K562 (cell line): ENCODE results near the gene PLEKHM2. TPM values are rescaled to one million over a fixed set of nuclear protein-coding genes. Genes with fewer than 3 reads are reported as not detected.

Experiments
- ZFX ChIP-seq: sonication (generic); formaldehyde crosslinking; IDR thresholded peaks from 2 replicates; pipeline ENCODE4 v1.8.0; 2022; ENCODE audit warnings: mild to moderate bottlenecking, missing genetic modification reagents, moderate library complexity
- ZNF324 ChIP-seq: fragments of 250-450 bp; sonication (Bioruptor Pico); IDR thresholded peaks from 2 replicates; pipeline ENCODE4 v1.4.0; 2020; ENCODE audit warnings: mild to moderate bottlenecking
- ZNF444 ChIP-seq: fragments of 250-450 bp; sonication (Bioruptor Pico); IDR thresholded peaks from 2 replicates; pipeline ENCODE4 v1.4.0; 2020; ENCODE audit warnings: mild to moderate bottlenecking, moderate library complexity
- polyA plus RNA-seq, 8 experiments: library from polyadenylated mRNA; depleted of rRNA in 4 of 8; stranded (reverse) in 5 of 8; unstranded in 3 of 8; fragments of >200 nt; fragmentation: Nextera tagmentation in 2 of 8; fragmentation: Illumina TruSeq in 1 of 8; extraction: Ambion mirVana in 2 of 8; extraction: Trizol in 1 of 8; gene quantifications; 2 replicates each; pipeline versions ENCODE4 v1.2.1 to v1.2.3, GENCODE V29; 2011 to 2014; ENCODE audit warnings: inconsistent platforms in 1 of 8, missing spikeins in 1 of 8
- total RNA-seq, 7 experiments: library from RNA; depleted of rRNA in 6 of 7; stranded (reverse); fragments of >200 nt in 6 of 7; fragmentation: Illumina TruSeq in 2 of 7; extraction: Trizol in 2 of 7; gene quantifications; 2 replicates each; pipeline versions ENCODE4 v1.2.1 to v1.2.3, GENCODE V29; 2011 to 2021; ENCODE audit warnings: low replicate concordance in 1 of 7
- TF ChIP-seq, protein P1 (sequence below): fragments of 250-450 bp; sonication (Bioruptor Pico); IDR thresholded peaks from 2 replicates; pipeline ENCODE4 v1.4.0; 2020
- TF ChIP-seq, protein P2 (sequence below): fragments of 450-650 bp; formaldehyde crosslinking; IDR thresholded peaks from 2 replicates; pipeline ENCODE4 v1.4.0; 2022; ENCODE audit warnings: missing genetic modification characterization

Gene PLEKHM2
- total and polyA plus RNA-seq, 9 of the 15 experiments (the other 6 are each of a cell fraction or from before 2014, with no cell fraction given) = 0.27 to 63.7 (median 33.2) TPM

DNA sequence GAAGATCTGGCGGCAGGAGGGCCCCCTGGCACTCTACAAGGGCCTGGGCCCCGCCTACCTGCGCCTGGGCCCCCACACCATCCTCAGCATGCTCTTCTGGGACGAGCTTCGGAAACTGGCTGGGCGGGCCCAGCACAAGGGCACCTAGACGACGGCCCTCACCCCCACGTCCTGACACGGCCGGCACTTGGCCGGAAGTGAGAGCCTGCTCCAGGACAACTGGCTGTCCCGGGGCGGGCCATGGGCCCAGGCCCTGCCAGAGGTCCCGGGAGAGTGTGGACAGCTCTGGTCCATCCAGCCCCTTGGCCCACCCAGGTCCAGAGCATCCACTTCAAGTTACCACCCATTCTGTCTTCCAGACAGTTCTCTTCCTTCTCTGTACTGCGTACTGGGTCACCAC, 55.1 kb downstream of the PLEKHM2 start (continued):
- TF ChIP-seq ZNF444 (CRISPR knock-in tag) = no peak
- no peak for TF ChIP-seq ZNF324 (CRISPR knock-in tag)
- TF ChIP-seq, protein P1, sequence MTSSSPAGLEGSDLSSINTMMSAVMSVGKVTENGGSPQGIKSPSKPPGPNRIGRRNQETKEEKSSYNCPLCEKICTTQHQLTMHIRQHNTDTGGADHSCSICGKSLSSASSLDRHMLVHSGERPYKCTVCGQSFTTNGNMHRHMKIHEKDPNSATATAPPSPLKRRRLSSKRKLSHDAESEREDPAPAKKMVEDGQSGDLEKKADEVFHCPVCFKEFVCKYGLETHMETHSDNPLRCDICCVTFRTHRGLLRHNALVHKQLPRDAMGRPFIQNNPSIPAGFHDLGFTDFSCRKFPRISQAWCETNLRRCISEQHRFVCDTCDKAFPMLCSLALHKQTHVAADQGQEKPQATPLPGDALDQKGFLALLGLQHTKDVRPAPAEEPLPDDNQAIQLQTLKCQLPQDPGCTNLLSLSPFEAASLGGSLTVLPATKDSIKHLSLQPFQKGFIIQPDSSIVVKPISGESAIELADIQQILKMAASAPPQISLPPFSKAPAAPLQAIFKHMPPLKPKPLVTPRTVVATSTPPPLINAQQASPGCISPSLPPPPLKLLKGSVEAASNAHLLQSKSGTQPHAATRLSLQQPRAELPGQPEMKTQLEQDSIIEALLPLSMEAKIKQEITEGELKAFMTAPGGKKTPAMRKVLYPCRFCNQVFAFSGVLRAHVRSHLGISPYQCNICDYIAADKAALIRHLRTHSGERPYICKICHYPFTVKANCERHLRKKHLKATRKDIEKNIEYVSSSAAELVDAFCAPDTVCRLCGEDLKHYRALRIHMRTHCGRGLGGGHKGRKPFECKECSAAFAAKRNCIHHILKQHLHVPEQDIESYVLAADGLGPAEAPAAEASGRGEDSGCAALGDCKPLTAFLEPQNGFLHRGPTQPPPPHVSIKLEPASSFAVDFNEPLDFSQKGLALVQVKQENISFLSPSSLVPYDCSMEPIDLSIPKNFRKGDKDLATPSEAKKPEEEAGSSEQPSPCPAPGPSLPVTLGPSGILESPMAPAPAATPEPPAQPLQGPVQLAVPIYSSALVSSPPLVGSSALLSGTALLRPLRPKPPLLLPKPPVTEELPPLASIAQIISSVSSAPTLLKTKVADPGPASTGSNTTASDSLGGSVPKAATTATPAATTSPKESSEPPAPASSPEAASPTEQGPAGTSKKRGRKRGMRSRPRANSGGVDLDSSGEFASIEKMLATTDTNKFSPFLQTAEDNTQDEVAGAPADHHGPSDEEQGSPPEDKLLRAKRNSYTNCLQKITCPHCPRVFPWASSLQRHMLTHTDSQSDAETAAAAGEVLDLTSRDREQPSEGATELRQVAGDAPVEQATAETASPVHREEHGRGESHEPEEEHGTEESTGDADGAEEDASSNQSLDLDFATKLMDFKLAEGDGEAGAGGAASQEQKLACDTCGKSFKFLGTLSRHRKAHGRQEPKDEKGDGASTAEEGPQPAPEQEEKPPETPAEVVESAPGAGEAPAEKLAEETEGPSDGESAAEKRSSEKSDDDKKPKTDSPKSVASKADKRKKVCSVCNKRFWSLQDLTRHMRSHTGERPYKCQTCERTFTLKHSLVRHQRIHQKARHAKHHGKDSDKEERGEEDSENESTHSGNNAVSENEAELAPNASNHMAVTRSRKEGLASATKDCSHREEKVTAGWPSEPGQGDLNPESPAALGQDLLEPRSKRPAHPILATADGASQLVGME (CRISPR knock-in tag) = no peak
- TF ChIP-seq, protein P2, sequence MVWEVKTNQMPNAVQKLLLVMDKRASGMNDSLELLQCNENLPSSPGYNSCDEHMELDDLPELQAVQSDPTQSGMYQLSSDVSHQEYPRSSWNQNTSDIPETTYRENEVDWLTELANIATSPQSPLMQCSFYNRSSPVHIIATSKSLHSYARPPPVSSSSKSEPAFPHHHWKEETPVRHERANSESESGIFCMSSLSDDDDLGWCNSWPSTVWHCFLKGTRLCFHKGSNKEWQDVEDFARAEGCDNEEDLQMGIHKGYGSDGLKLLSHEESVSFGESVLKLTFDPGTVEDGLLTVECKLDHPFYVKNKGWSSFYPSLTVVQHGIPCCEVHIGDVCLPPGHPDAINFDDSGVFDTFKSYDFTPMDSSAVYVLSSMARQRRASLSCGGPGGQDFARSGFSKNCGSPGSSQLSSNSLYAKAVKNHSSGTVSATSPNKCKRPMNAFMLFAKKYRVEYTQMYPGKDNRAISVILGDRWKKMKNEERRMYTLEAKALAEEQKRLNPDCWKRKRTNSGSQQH = no peak
- no peak for TF ChIP-seq ZFX
